UCSD-AML1 (cell line): Measurements from ENCODE around the gene ZNF544.
"Not testable (repeated sequence)": the region's sequence is repeated elsewhere in the genome, so short reads cannot be mapped to it uniquely, and the experiment has no call there.

Experiments used
- DNase-seq: peaks from one replicate; lab custom pipeline; 2025; ENCODE audit not compliant: unreplicated experiment; lab: John Stamatoyannopoulos, UW

The ZNF544 gene

DNA sequence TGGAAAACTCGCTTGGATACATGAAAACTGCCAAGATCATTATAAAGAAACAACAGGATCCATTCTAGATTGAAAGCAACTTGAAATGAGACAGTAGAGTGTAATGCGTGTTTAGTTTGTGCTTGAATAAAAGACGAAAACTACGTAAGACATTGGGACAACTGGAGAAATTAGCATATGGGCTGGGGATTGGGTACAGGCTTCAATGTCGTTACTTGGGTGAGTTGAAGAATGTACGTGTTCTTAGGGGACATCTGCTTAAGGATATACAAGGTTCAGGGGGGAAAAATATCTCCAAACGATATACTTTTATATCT is 76.0 kb downstream of the ZNF544 start:
- no peak for DNase-seq

DNA sequence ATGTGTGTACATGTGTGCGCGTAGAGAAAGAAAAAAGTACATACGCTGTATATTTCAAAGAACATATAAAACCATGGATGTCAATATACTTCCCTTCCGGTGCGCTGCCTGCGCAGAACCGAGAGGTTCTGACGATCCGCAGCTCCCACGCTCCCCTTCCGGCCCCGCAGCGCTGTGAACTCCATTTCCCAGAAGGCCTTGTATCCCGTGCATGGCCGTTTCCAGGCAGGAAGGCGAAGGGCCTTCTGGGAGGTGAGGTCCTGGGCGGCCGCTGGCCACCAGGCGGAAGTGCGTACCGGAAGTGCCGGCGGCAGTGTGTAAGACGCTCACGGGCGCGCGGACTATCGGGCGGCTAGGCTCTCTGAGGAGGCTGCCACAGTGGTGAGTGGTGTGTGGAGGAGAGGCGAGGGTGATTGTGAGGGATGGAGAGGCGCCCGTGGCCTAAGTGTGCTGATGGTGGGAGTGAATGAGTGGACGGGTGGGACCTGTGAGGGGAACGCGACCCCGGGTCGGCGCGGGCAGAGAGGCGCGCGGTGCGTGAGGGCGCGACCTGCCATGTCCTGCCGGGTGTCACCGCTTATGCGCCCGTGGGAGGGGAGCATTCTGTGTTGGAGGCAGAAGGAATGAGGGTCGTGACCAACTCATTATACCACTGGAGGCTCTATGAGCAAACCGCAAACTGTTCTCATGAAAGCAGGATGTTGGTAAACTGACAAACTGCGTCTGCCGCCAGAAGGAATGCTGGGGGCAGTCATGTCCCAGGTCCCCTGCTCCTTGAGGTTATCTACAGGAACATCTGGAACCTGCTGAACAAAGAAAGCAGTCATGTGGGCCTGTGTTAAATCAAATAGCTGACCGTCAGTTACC is 76.6 kb downstream of the ZNF544 start, which contains the start of gene ERVK3-1:
ERVK3-1 (plus strand) TSS at position 313 of the 867 bp plus-strand sequence. CDS start 6,792 bp downstream, outside the sequence.
- DNase-seq: peak; percentile 96

DNA sequence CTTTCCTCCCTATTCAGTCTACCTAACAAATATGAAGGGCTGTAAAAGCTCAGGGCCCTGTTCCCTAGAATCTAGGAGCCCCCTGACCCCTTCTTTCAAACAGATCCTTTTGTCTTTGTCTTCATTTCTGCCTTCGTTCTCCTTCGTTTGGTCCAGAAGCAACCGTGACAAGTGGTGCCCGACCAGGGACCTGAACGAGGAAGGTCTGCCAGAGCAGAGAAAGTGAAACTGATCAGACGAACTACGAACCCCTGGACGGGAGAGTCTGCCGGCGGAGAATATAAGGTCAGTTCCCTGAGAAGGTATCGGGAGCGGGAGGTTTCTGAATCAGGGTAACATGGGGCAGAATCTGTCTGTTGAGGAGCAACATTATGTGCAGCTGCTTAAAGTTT is 77.2 kb downstream of the ZNF544 start:
- DNase-seq: no peak

DNA sequence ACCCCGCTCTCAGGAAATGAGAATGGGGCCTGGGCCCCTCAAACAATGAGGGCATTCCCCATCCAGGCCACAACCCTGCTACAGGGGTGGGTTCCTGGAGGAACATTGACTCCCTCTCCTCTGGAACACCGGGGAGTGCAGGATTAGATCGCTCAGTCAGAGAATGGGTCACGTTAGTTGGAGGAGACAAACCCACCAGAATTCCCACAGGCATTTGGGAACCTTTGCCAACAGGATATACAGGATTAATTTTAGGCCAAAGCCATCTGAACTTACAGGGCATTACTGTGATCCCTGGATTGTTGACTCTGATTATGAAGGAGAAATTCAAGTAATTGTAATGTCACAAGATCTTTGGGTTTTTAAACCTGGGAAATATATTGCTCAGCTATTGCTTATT is 79.0 kb downstream of the ZNF544 start:
- no peak for DNase-seq

DNA sequence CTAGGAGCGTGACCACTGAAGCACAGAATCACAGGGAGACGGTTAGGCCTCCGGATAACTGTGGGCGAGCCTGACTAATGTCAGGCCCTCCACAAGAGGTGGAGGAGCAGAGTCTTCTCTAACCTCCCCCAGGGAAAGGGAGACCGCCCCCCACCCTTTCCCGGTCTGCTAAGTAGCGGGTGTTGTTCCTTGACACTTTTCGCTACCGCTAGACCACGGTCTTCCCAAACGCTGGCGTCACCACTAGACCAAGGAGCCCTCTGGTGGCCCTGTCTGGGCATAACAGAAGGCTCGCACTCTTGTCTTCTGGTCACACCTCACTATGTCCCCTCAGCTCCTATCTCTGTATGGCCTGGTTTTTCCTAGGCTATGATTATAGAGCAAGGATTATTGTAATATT is 82.0 kb downstream of the ZNF544 start:
- DNase-seq: not testable (repeated sequence)

DNA sequence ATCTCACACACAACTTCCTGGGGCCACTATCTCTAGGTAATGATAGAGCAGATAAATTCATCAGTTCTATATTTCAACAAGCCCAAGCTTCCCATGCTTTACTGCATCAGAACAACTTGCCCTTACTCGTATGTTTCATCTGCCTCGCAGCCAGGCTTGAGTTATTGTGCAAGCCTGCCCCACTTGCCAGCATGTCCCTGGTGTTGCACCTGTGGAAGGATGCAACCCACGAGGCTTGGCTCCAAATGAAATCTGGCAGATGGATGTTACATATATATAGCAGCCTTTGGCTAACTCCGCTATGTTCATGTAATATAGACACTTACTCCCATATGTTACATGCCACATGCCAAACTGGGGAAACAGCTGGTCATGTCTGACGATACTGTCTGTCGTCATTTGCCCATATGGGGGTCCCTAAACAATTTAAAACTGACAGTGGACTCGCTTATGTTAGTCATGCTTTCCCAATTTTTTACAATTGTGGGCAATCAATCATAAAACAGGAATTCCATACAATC is 82.7 kb downstream of the ZNF544 start:
- no peak for DNase-seq
